Loucy (cell line): ENCODE results near the gene SSTR5.

Experiments
- H2AFZ ChIP-seq: fragments of 200-600 bp; sonication (generic); 2 replicates; pipeline ENCODE4 v1.6.0; 2016; ENCODE audit warnings: antibody characterized with exemption, mild to moderate bottlenecking, low read length, moderate library complexity
- H3F3A ChIP-seq: fragments of 200-600 bp; 2 replicates; pipeline ENCODE4 v1.6.0; 2016; ENCODE audit warnings: antibody characterized with exemption, low read depth, mild to moderate bottlenecking
- H3K27me3 ChIP-seq: fragments of 200-600 bp; sonication (generic); 2 replicates; pipeline ENCODE4 v1.6.1; 2014; ENCODE audit warnings: low read length, mild to moderate bottlenecking; ENCODE audit not compliant: insufficient read depth, poor library complexity, severe bottlenecking
- H3K36me3 ChIP-seq: fragments of 200-600 bp; sonication (generic); 2 replicates; pipeline ENCODE4 v1.6.1; 2016; ENCODE audit warnings: low read length; ENCODE audit not compliant: insufficient read depth
- H3K4me1 ChIP-seq: fragments of 200-600 bp; sonication (generic); 2 replicates; pipeline ENCODE4 v1.5.1; 2014; ENCODE audit warnings: low read length, mild to moderate bottlenecking; ENCODE audit not compliant: insufficient read depth, poor library complexity, severe bottlenecking
- H3K4me2 ChIP-seq: fragments of 200-600 bp; sonication (generic); 2 replicates; pipeline ENCODE4 v1.6.0; 2014; ENCODE audit warnings: antibody characterized with exemption, low read length, low read depth, mild to moderate bottlenecking; ENCODE audit not compliant: poor library complexity, severe bottlenecking
- H3K4me3 ChIP-seq: fragments of 200-600 bp; sonication (generic); 2 replicates; pipeline ENCODE4 v1.5.1; 2014; ENCODE audit warnings: low read length, mild to moderate bottlenecking, mixed read lengths; ENCODE audit not compliant: poor library complexity, severe bottlenecking
- H3K79me2 ChIP-seq: fragments of 200-600 bp; sonication (generic); 2 replicates; pipeline ENCODE4 v1.6.1; 2014; ENCODE audit warnings: low read length; ENCODE audit not compliant: insufficient read depth
- H3K9ac ChIP-seq: fragments of 200-600 bp; sonication (generic); 2 replicates; pipeline ENCODE4 v1.6.0; 2014; ENCODE audit warnings: mild to moderate bottlenecking, low read depth, low read length, moderate library complexity; ENCODE audit not compliant: poor library complexity, severe bottlenecking
- H3K9me2 ChIP-seq: fragments of 200-600 bp; sonication (generic); replicated peaks from 2 replicates; pipeline ENCODE4 v1.6.1; 2016; ENCODE audit warnings: low read depth, low read length, mixed read lengths
- H3K9me3 ChIP-seq: fragments of 200-600 bp; sonication (generic); 2 replicates; pipeline ENCODE4 v1.6.1; 2014; ENCODE audit warnings: mild to moderate bottlenecking, antibody characterized with exemption, low read length, low read depth; ENCODE audit not compliant: insufficient read depth
- H4K20me1 ChIP-seq: fragments of 200-600 bp; sonication (generic); 2 replicates; pipeline ENCODE4 v1.6.0; 2014; ENCODE audit warnings: antibody characterized with exemption, low read length, mild to moderate bottlenecking; ENCODE audit not compliant: insufficient read depth, poor library complexity, severe bottlenecking
- EZH2phosphoT487 ChIP-seq: fragments of 200-600 bp; IDR thresholded peaks from 2 replicates; pipeline ENCODE4 v1.6.1; 2018; ENCODE audit warnings: antibody characterized with exemption, mild to moderate bottlenecking, moderate library complexity, borderline replicate concordance
- TF ChIP-seq, protein P1 (sequence below): fragments of 200-600 bp; sonication (generic); conservative IDR thresholded peaks from 2 replicates; pipeline ENCODE4 v1.5.1; 2014; ENCODE audit warnings: mild to moderate bottlenecking, antibody characterized with exemption, low read length

SSTR5 gene

DNA sequence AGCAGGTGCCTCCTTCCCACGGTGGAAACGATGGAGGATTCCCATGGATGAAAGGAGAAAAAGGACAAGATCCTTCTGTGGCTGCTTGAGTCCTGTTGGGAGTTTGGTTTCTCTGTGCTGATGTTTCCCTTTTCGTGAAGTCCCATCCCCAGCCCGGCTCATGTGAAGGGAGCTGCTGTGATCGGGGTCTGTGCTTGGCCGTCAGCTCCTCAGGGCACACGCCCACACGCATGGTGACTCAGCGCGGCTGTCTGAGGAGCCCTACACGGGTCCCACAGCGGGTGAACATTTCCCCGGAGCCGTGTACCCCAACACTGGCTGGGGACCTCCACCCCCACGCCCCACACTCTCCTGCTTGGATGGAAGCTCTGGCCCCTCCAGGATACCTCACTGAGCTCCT lies 44.5 kb upstream of the SSTR5 start:
- TF ChIP-seq EZH2phosphoT487 = no peak
- TF ChIP-seq, protein P1, sequence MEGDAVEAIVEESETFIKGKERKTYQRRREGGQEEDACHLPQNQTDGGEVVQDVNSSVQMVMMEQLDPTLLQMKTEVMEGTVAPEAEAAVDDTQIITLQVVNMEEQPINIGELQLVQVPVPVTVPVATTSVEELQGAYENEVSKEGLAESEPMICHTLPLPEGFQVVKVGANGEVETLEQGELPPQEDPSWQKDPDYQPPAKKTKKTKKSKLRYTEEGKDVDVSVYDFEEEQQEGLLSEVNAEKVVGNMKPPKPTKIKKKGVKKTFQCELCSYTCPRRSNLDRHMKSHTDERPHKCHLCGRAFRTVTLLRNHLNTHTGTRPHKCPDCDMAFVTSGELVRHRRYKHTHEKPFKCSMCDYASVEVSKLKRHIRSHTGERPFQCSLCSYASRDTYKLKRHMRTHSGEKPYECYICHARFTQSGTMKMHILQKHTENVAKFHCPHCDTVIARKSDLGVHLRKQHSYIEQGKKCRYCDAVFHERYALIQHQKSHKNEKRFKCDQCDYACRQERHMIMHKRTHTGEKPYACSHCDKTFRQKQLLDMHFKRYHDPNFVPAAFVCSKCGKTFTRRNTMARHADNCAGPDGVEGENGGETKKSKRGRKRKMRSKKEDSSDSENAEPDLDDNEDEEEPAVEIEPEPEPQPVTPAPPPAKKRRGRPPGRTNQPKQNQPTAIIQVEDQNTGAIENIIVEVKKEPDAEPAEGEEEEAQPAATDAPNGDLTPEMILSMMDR = no peak
- no peak overlapping the region for H3K4me2 ChIP-seq
- H3K27me3 ChIP-seq = no peaks in the 10 kb centered on the region
- no peaks in the 10 kb centered on the region for H4K20me1 ChIP-seq
- H3K4me3 ChIP-seq = no peak overlapping the region
- no peak overlapping the region for H3K9ac ChIP-seq
- no peaks in the 10 kb centered on the region for H3F3A ChIP-seq
- no peak overlapping the region for H2AFZ ChIP-seq
- no peaks in the 10 kb centered on the region for H3K9me2 ChIP-seq
- H3K79me2 ChIP-seq = no peaks in the 10 kb centered on the region
- H3K9me3 ChIP-seq = peaks cover 3% of the 10 kb centered on the region; the same call in 1 of the 2 replicates
- no peaks in the 10 kb centered on the region for H3K4me1 ChIP-seq
- no peaks in the 10 kb centered on the region for H3K36me3 ChIP-seq

- Histone ChIP-seq H3K36me3 (no peaks in the 10 kb centered on the region), H3K79me2 (no peaks in the 10 kb centered on the region), H3K4me2 (no peak overlapping the region), H3K4me3 (no peak overlapping the region), H3K9me2 (no peaks in the 10 kb centered on the region), H4K20me1 (no peaks in the 10 kb centered on the region), H3K4me1 (no peaks in the 10 kb centered on the region), H3K9ac (no peak overlapping the region), H3F3A (no peaks in the 10 kb centered on the region), H3K27me3 (no peaks in the 10 kb centered on the region), H3K9me3 (peaks cover 3% of the 10 kb centered on the region; the same call in 1 of the 2 replicates), H2AFZ (no peak overlapping the region)
- TF ChIP-seq, protein P1 = no peak
- no peak for TF ChIP-seq EZH2phosphoT487
Measured at GRCh38 chr16:1028524-1029258, 43.9 kb upstream of the SSTR5 start.

DNA sequence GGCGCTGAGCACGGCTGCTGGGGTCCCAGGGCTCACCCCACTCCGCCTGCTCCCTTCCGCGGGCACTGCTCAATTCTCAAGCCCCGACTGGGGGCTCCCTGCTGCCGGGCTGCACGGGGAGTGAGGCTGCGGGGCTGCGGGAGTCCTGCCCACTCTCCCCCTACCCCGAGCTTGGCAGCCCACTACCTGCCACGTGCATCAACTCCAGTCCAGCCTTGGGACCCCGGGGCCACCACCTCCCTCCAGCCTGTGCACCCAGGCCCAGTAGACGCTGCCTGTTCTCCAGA lies 43.3 kb upstream of the SSTR5 start:
- H3K9me2 ChIP-seq = no peaks in the 10 kb centered on the region
- no peaks in the 10 kb centered on the region for H3K79me2 ChIP-seq
- H3K4me2 ChIP-seq = no peak overlapping the region
- H3K36me3 ChIP-seq = no peaks in the 10 kb centered on the region
- H3K27me3 ChIP-seq = no peaks in the 10 kb centered on the region
- H3K9me3 ChIP-seq = peaks cover 3% of the 10 kb centered on the region; the same call in 1 of the 2 replicates
- no peaks in the 10 kb centered on the region for H3K4me1 ChIP-seq
- H3K4me3 ChIP-seq = no peak overlapping the region
- no peaks in the 10 kb centered on the region for H3F3A ChIP-seq
- no peak overlapping the region for H2AFZ ChIP-seq
- no peak overlapping the region for H3K9ac ChIP-seq
- no peaks in the 10 kb centered on the region for H4K20me1 ChIP-seq
- TF ChIP-seq, protein P1 = no peak
- TF ChIP-seq EZH2phosphoT487 = no peak
